NCI-H2107 treated with DMSO at 0.1 percent for 48 hours (cell line): ENCODE measurements around the gene ATP1A3.

Experiments used
- DNase-seq: peaks from one replicate; lab custom pipeline; 2025; ENCODE audit not compliant: unreplicated experiment; lab: John Stamatoyannopoulos, UW

ATP1A3 gene

GRCh38 chr19:41918653-41919244 is 75.3 kb downstream of the ATP1A3 start:
- DNase-seq: no peak

DNA sequence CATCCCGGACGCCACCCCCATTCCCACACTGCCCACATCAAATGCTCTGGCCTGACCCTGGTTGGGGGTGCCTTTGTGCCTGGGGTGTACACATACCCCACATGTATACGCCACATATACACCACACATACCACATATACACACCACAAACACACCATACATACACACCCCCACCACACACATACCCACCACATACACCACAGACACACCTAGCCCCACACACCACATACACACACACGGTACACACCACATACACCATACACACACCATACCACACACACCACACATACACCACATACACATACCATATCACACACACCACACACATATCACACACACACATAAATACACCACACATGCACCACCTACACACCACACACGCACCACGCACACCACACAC is 75.9 kb downstream of the ATP1A3 start:
- no peak for DNase-seq

GRCh38 chr19:41917676-41918075 is 76.4 kb downstream of the ATP1A3 start:
- DNase-seq: no peak
